GM21619 (cell line): Measurements from ENCODE around the gene ETV2.
A peak's percentile ranks its signal among the peaks of the same experiment; 100 is the strongest.
"Not testable (repeated sequence)": the region's sequence is repeated elsewhere in the genome, so short reads cannot be mapped to it uniquely, and the experiment has no call there.

Source experiments
- ATAC-seq: cut with Tn5 transposase; IDR thresholded peaks from one replicate; pipeline ENCODE4 v1.9.1; 2021; ENCODE audit not compliant: unreplicated experiment

Gene ETV2

DNA sequence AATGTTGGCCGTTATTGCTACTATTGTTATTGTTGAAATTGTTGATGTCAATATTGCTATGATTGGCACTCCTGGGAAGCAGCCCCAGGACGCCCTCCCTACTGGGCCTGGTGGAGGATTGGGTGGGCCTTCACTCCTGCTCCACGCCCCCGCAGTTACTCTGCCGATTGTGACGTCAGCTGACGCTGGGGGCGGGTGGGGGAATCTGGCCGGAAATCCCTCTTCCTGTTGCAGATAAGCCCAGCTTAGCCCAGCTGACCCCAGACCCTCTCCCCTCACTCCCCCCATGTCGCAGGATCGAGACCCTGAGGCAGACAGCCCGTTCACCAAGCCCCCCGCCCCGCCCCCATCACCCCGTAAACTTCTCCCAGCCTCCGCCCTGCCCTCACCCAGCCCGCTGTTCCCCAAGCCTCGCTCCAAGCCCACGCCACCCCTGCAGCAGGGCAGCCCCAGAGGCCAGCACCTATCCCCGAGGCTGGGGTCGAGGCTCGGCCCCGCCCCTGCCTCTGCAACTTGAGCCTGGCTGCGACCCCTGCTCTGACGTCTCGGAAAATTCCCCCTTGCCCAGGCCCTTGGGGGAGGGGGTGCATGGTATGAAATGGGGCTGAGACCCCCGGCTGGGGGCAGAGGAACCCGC lies at the start of gene ETV2:
ETV2 (plus strand) TSS at position 231 of the 637 bp plus-strand sequence. CDS start 716 bp downstream, outside the sequence.
- no peak for ATAC-seq

- ATAC-seq, result no peak
These were observed 49.3 kb upstream of the ETV2 start for GRCh38 chr19:35592226-35592625.

- not testable (repeated sequence) for ATAC-seq
These were observed 46.5 kb upstream of the ETV2 start for GRCh38 chr19:35595026-35595425.

DNA sequence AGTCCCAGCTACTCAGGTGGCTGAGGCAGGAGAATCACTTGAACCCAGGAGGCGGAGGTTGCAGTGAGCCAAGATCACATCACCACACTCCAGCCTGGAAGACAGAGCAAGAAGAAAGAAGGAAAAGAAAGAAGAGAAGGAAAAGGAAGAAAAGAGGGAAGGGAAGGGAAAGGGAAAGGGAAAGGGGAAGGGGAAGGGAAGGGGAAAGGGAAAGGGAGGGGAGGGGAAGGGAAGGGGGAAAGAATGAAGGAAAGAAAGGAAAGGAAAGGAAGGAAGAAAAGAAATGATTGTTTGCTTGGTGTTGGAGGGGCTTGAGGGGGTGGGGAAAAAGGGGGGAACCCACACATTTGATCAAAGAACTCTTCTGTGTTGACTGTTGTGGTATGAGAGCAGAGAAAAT lies 45.6 kb upstream of the ETV2 start:
- no peak for ATAC-seq

DNA sequence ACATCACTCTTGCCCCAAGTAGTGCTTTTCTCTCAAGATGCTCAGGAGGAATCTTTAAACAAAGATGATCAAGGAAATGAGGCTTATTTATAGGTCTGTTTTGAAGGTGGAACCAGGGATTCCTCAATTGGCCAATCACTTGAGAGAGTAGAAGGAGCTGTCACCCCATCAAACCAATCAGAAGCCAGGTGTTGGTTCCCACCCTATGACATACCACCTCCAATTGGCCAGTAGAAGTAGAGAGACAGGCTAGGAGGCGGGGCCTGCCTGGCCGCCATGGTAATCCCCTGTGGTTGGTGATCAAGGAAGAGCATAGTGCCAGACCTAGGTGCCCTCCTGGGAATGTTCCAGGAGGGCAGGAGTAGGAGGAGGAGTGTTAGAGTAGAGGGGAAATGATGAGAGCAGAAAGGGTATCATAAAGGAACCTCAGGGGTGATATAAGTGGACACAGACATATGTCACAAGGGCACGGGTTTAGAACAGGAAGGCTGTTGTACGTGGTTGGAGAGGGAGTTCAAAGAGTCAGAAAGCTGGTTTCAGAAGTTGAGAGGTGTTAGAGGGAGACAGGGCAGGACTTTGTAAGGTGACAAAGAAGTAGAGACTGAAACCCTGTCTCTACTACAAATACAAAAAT lies 45.1 kb upstream of the ETV2 start:
- peak; percentile 51 for ATAC-seq

- no peak for ATAC-seq
These were observed 39.6 kb upstream of the ETV2 start for GRCh38 chr19:35601971-35602370.

GRCh38 chr19:35604436-35604835 lies 37.1 kb upstream of the ETV2 start:
- ATAC-seq, result not testable (repeated sequence)

- not testable (repeated sequence) for ATAC-seq
These were observed 34.4 kb upstream of the ETV2 start for GRCh38 chr19:35607170-35607569.

DNA sequence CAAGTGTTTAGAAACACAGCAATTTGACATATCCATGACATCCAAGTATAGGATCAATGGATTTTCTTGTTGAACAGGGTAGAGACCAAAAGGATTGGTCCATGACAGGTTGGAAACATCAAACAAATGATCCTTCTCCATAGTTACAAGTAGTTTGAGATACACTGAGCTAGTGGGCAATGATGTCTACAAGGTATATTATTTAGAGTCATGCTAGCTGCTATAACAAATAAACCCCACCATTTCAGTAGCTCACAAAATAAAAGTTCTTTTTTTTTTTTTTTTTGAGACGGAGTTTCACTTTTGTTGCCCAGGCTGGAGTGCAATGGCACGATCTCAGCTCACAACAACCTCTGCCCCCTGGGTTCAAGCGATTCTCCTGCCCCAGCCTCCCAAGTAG lies 33.9 kb upstream of the ETV2 start:
- no peak for ATAC-seq

DNA sequence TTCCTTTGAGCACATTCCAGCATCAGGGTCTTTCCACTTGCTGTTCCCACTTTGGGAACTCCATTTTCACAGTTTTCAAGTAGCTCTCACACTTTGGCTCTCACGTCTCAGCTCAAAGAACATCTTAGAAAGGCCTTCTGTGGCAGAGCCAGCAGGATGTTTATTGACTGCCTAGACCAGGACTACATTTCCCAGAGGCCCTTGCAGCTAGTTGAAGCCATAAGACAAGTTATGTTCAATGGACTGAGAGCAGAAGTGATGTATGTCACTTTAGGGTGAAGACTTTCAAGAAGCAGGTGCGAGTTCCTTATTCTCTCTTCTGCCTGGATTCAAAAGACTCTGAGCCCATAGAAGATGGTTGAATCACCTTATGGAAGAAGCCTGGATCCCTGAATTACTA lies 33.3 kb upstream of the ETV2 start:
- ATAC-seq, result no peak

- peak; percentile 42 for ATAC-seq
These were observed 31.6 kb upstream of the ETV2 start for GRCh38 chr19:35609851-35610353.

DNA sequence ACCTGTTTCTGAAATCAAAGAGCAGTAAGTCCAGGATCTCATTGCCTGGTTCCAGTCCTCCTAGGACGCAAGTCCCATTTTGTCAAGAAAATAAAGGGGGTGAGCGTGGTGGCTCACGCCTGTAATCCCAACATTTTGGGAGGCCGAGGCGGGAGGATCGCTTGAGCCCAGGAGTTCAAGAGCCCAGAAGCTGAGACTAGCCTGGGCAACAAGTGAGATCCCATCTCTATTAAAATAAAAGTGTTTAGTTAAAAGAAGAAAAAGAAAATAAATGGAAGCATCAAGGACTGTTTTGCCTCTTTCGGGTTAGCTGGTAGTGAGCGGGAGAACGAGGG lies 29.4 kb upstream of the ETV2 start:
- no peak for ATAC-seq

- peak; percentile 60 for ATAC-seq
These were observed 28.8 kb upstream of the ETV2 start, which contains the start of gene HAUS5 for GRCh38 chr19:35612559-35613321. TSS of gene HAUS5 (plus strand) at chr19:35612735. CDS start at chr19:35612795, 60 bp downstream.

DNA sequence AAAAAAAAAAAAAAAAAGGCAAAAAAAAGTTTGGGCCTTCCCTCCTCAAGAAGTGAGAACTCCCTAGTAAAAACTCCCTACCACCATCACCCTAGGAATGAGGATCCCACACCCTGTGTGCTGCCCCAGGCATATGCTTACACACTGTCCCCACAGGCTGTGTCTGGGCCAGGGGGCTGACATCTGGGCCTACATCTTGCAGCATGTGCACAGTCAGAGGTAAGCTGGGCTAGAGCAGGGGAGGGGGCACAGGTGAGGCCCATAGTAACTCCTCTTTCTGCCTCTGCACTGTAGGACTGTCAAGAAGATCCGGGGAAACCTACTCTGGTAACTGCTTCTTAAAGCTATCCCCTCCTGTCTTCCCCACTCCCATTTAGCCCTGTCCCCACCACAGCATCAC lies 28.0 kb upstream of the ETV2 start:
- ATAC-seq, result no peak

GRCh38 chr19:35615036-35615435 lies 26.5 kb upstream of the ETV2 start:
- no peak for ATAC-seq

DNA sequence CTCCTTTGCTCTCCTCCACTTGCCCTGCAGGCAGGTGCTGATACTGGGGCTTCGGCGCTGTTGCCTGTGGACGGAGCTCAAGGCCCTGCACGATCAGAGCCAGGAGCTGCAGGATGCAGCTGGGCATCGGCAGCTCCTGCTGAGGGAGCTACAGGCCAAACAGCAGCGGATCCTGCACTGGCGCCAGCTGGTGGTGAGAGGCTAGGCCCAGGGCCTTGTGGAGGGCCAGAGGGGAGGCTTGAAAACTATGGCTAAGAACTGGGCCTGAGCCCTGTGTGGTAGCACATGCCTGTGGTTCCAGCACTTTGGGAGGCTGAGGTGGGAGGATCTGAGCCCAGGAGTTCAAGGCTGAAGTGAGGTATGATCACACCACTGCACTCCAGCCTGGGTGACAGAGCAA lies 22.7 kb upstream of the ETV2 start:
- no peak for ATAC-seq

DNA sequence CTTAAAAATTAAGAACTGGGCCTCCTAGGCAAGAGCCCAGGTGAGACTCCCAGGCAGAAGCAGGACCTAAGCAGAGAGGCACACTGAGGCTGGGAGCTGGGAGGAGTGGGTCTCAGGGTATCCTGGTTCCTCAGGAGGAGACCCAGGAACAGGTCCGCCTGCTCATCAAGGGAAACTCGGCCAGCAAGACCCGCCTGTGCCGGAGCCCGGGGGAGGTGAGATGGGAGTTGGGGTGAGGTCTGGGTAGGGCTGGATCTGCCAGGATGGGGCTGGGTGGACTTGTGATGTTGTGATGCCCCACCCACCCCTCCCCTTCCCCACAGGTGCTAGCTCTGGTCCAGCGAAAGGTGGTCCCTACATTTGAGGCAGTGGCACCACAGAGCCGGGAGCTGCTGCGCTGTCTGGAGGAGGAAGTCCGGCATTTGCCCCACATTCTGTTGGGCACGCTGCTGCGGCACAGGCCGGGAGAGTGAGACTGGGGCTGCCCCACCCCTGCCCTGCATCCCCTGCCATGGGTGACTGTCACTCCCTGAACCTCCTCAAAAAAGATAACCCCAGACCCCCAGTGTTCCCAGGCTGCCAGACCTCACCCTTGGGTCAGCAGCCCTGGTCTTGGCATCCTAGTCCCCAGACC lies 22.1 kb upstream of the ETV2 start:
- ATAC-seq, result no peak

DNA sequence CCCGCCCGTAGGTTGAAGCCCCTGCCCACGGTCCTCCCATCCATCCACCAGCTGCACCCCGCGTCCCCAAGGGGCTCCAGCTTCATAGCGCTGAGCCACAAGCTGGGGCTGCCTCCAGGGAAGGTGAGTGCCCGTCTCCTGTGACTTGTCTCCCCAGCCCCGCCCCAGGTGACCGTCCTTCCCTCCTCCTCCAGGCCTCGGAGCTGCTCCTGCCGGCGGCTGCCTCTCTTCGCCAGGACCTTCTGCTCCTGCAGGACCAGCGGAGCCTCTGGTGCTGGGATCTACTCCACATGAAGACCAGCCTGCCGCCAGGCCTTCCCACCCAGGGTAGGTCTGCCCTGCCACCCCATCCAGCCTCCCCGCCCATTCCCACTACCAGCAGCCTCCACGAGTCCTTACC lies 21.5 kb upstream of the ETV2 start:
- ATAC-seq, result no peak

GRCh38 chr19:35621708-35622107 lies 19.8 kb upstream of the ETV2 start:
- no peak for ATAC-seq

GRCh38 chr19:35622750-35623149 lies 18.8 kb upstream of the ETV2 start:
- ATAC-seq, result no peak

DNA sequence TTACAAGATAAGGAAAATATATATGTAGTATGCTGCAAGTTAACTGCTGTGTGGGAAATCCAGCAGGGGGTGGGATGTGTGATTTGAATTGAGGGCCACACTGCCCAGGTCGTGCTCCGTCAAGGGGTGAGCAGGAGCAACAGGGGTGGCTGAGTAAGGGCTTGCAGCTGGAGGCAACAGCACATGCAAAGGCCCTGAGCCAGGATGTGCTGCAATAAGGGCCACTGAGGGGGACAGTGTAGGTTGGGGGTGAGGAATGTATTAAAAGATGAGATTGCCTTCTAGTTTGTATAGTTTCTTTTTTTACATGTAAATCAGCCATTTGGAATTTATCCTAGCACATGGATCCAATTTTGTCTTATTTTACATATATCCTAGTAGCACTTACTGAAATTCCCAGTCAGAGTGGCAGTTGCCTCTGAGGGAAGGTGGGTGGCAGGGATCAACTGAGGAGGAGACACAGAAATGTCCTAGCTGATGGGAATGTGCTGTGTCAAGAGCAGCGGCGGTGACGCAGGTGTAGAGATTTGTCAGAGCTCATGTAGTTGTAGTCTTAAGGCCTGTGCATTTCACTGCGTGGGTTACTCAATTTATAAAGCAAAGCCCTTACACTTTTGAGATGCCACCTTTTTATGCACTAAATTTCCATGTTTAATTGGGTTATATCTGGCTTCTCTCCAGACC lies 18.1 kb upstream of the ETV2 start:
- no peak for ATAC-seq
